ENCODE data around the gene PARD6B.

DNA sequence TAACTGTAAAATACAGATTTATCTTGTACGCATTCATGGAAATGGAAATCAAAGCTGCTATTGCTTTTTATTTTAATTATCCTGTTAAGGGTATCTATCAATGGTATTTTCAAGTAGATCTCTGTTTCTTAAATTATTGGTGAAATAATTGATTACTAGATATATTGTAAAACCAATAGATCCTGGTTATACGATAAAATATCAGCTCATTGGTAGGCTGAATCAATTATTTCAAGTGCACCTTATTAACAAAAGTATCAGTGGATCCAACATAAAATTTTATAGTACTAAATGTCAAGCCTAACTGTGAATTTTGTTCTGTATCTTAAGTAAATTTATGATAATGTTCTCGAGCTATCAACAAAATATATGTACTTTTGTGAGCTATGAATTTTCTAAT is 21.8 kb downstream of the PARD6B start:
- TF ChIP-seq, protein P1, sequence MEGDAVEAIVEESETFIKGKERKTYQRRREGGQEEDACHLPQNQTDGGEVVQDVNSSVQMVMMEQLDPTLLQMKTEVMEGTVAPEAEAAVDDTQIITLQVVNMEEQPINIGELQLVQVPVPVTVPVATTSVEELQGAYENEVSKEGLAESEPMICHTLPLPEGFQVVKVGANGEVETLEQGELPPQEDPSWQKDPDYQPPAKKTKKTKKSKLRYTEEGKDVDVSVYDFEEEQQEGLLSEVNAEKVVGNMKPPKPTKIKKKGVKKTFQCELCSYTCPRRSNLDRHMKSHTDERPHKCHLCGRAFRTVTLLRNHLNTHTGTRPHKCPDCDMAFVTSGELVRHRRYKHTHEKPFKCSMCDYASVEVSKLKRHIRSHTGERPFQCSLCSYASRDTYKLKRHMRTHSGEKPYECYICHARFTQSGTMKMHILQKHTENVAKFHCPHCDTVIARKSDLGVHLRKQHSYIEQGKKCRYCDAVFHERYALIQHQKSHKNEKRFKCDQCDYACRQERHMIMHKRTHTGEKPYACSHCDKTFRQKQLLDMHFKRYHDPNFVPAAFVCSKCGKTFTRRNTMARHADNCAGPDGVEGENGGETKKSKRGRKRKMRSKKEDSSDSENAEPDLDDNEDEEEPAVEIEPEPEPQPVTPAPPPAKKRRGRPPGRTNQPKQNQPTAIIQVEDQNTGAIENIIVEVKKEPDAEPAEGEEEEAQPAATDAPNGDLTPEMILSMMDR (IDR thresholded peaks at IDR 0.05): no peak
- TF ChIP-seq POLR2A (IDR thresholded peaks at IDR 0.05) (no peak), POLR2AphosphoS5 (IDR thresholded peaks at IDR 0.05) (no peak)

All from prostate gland (tissue), 2 donors.